Stimulated activated CD8-positive, alpha-beta memory T cell treated with anti-CD3 and anti-CD28 coated beads, Interleukin-7, amount 100 ng/mL, for 48 hours (primary cell): ENCODE results near the gene ADCYAP1.

Experiments used
- DNase-seq, 2 donors: peaks; one replicate each; pipeline ENCODE4 v3.0.0-alpha.2; 2020; ENCODE audit warnings: low read depth in 1 of 2; ENCODE audit errors: extremely low read depth in 1 of 2

Gene ADCYAP1

DNA sequence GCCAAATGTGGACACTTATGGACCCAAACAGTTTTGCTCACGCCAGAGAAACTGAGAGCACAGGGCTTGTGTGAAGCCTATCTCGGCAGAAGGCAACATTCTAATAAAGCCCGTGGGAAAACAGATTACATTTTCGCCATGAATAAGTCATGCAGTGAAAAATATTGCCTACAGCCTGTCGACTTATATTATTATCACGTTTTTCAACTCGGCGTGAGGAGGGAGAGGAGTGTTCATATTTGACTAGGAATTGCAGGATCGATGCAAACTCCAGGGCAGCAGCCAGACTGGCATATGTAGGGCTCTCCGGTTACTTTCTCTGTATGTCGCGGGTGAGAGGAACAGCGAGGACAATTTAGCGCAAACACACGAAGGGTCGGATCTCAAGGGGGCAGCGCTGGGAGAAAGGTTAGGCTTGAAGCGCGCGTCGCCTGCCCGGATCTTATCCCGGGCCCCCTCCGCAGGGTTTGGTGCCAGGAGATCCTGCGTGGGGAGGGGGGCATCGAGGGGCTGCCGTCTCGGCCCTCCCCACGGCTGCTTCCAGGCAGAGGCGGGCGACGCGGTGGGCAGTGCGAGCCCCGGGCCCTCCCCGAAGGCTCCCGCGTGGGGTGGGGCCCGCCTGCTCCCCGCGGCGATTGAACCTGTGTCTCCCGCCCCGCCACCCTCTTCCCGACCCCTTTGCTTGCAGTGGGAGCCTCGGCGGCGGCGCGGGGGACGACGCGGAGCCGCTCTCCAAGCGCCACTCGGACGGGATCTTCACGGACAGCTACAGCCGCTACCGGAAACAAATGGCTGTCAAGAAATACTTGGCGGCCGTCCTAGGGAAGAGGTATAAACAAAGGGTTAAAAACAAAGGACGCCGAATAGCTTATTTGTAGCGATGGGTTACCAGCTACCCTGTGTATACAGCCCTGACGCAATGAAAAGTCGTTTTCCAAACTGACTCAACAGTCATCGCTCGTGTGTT is 4.4 kb downstream of the ADCYAP1 start:
- no peak for DNase-seq

- DNase-seq = no peak
Measured at GRCh38 chr18:910247-910646, 5.6 kb downstream of the ADCYAP1 start.

GRCh38 chr18:911025-911424 is 6.4 kb downstream of the ADCYAP1 start:
- no peak for DNase-seq

DNA sequence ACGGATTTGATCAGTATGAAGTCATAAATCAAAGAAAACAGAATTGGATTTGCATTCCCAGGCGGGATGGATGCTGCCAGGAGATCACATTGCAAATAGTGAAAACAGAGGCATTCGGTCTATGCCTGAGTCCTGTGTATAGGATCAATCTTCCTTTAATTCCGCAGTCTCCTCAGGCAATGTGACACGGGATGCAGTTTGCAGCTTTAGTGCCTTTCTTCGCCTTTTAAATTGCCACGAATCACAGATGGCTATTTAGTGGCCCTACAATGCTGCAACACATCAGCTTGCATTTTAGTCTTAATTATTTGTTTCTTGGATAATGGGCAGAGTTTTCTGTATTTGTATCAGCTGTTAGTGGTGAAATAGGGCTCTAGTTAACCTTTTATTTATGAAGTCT is 6.8 kb downstream of the ADCYAP1 start:
- no peak for DNase-seq

GRCh38 chr18:916562-916961 is 11.9 kb downstream of the ADCYAP1 start:
- no peak for DNase-seq

DNA sequence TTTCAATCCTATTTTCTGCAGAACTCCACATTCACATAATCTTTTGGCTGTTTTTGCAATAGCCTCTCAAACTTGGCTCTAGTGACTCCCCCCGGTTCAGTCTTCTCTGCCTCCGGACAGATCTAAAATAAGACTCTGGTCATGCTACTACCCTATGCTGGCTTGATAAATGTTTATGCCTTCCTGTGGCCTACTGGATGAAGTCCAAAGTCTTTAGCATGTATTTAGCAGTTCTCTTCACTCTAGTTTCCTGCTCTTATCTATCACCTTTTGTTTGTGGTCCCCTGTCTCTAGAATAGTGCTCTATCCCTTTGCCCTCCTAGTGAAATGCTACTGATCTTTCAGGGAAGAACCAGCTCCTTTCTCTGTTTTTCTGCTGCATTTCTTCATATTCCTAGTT is 14.4 kb downstream of the ADCYAP1 start:
- DNase-seq = no peak

DNA sequence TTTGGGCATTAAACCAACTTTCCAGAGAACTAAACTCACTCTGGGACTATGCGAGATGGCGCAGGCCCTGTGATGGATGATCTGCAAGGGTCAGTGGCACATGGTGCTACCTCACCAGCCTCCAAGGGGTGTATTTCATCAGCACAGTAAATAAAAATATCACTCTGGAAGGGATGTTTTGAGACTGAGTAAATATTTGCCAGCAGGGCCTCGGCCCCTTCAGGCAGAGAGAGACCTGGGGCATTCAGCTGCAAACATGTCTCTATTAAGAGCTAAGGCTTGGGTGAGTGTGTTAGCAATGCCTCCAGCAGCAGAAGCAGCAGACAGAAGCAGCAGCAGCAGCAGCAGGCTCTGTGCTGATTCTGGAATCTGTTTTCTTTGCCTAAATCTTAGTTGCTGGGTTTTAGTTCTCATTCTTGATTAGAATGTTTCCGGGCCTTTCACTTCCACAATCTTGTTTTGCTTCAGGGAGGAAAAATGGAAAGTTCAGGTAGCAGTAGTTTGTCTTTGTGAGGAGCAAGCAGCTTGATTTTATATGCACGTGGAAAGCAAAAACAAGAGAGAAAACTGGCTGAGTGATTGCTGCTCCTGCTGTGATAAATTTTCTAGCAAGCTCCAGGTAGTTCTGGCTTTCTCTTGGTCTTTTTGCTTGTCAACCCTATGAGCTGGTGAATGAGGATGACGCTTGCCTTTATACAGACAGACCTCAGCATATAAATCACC is 18.6 kb downstream of the ADCYAP1 start:
- DNase-seq = no peak

DNA sequence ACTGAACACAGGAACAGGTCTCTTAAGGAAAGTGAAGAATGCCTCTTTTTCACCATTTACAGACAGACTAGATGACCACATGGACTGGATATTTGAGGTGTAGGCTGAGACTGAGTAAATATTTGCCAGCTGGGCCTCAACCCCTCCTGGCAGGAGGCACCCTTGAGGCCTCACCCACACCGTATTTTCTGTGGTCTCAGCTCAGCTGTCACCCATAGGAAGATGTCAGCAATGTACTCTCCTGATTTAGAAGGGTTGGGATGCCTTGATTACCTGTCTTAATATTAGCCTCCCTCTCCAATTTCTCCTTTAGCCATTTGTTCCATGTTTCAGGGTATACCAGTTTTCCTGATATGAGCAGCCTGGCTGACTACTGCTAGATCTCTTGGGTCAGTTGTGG is 20.3 kb downstream of the ADCYAP1 start:
- DNase-seq = no peak

DNA sequence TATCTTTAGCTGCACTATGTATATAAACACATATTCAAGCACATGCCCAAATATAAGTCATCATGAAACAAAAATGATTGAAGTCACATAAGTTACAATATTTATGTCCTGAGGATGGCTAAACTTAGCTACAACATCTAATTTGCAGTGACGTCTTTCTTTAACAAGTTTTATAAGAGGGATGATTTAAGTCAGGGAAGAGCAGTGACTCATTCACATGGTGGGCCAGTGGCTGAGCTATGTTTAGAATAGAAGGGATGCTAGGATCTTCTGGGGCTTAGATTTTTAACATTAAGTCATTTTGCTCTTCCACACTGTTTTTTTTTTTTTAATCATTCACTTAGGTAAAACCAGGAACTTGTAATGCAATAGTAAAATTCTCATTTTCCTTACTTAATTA is 22.3 kb downstream of the ADCYAP1 start:
- DNase-seq = no peak

- no peak for DNase-seq
Measured at GRCh38 chr18:933082-933481, 28.4 kb downstream of the ADCYAP1 start.

DNA sequence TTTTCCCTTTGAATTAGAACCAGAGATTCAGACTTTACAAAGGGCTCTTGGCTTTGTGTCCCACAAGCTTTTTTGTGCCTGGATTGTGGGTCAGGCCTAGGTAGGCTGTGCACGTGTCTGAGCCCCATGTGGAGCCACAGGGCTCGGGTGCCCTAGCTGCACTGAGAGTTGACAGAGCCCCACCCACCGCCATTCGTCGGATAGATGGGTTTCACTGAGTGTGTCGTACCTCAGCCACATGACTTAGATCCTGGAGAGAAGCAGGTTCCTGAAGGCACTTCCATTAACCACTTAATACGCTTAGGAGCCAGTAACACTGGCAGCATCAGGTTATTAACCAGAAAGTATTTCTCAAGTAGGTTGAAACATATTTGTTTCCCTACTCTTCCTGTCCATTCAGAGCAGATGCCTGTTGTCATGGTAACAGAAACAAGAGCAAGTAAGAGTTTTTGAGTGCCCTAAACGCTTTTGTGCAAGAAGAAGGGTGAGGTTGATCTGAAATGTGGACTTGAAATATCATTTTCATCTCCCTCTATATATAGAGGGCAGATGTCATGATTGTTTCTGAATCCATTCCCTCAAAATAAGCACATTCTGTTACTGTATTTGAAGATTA is 30.0 kb downstream of the ADCYAP1 start:
- DNase-seq = no peak

- no peak for DNase-seq
Measured at GRCh38 chr18:936941-937340, 32.3 kb downstream of the ADCYAP1 start.

- no peak for DNase-seq
Measured at GRCh38 chr18:939166-939565, 34.5 kb downstream of the ADCYAP1 start.

DNA sequence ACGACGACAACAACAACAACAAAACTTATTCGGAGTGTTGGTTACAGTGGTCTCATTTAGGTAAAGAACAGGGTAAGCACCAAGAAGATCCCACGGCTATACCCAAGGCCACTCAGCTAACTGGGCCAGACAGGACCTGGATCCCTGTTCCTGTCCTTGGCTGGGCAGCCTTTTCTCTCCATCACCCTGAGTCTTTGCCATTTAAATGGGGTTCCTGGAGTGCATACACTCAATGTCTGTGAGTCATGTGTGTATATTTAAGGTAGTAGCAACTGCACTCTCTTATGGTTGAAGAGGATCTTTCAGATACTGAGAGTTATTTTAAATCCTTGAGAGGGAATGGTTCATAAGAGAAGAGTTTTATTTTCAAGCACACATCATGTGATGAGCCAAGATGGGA is 35.3 kb downstream of the ADCYAP1 start:
- no peak for DNase-seq

DNA sequence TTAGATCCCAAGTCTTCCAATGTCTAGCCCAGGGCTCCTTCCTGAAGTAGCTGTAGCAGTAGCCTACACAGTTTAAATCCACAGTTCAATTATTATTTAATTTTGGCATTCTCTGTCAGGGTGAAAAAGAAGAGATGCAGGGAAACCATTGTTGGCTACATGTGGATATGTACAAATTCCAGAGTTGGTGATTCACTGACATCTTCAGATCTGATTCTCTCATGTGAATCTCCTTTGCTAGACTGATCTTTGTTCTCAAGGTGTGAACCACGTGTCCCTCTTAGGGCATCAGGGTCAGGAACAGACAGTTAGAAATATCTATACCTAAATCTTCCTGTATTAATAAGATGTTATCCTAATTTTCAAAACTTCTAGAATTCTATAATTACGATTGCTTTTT is 36.7 kb downstream of the ADCYAP1 start:
- no peak for DNase-seq

- DNase-seq = no peak
Measured at GRCh38 chr18:944440-944839, 39.8 kb downstream of the ADCYAP1 start.

DNA sequence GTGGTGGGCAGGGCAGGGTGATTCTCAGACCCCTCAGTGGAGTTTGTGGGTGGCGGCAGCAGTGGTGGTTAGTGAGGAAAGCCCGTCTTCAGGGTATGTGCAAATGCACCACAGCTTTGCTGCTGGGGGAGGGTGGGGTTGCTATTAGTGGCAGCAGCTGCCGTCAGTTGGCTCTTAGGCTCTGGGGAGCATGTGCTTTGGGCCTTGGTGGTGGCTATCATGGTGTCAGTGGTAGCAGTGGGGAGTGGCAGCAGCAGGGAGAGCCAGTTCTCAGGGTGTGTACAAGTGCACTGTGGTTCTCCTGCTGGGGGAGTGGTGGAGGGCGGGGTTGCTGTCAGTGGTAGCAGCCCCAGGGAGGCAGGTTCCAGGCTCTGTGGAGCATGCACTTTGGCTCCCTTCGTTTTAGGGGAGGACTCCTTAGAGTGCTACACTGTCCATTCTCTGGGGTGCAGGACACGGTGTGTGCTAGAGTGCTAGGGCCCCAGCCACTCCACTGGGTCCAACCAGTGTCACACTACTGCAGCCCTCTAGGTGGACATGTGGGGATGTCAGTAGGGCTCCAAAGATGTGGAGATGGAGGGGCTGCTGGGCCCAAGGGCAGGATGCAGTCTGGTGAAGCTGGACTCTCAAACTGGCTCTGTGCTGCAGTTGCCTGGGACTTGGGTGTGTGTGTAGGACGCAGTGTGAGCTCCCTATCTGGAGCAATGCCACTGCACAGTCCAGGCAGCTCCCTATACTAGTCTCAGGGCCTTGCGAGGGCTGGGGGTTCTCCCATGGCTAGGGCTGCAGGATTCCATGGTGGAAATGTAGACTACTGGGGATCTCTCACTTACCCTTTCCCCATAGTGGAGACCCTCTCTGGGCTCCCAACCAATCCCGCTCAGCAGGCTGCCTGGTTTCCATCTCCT is 45.3 kb downstream of the ADCYAP1 start:
- DNase-seq = no peak

DNA sequence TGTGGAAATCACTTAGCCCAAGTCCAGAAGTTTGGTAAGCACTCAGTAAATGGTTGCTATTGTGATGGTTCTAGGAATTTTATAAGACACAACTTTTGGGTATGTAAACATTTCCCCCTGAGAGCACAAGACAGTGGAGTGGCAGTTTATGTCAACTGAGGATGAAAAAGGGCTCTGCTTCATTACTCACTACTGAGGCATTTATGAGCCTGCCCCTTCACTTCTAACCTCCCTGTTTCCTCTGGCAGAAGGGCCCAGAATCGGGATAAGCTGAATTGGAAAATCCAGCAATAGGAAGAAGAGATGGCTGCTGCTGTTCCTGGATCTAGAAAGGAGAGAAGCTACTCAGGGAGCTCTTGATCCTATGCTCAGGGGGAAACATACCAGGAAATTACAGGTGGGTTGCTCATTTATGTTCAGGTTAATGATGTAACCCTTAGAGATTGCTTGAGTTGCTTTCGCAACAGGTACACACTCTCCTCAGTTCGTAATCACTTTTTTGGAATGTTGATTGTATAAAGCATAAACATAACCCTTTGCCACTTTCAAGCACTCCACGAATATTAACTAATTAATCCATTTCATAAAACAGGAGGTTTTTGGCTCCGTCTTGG is 46.3 kb downstream of the ADCYAP1 start:
- no peak for DNase-seq

GRCh38 chr18:955384-956066 is 50.9 kb downstream of the ADCYAP1 start:
- DNase-seq = no peak

DNA sequence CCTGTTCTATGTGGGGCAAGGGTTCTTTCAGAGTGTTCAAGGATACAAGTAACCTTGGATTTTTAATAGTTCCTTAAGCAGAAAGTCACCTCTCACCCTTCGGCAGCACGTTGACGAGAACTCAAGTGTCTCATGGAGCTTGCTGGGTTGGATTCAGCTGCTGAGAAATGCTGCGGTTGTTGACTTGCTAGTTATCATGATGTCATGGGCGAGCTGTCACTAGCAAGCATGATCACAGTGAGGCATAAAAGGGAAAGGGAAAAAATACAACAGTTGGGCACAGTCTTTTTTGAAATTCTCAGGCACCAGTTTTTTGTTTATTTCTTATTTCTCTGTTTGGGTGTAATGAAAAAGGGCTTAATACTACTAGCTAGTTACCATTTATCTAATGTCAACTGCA is 53.2 kb downstream of the ADCYAP1 start:
- no peak for DNase-seq
